C4-2B (cell line): Measurements from ENCODE around the gene CRPPA.

Source experiments
- H3K27ac ChIP-seq: fragments of 450-650 bp; 2 replicates; pipeline ENCODE4 v1.5.1; 2017
- ZFX ChIP-seq: fragments of 450-650 bp; IDR thresholded peaks from 2 replicates; pipeline ENCODE4 v1.6.1; 2017
- TF ChIP-seq, protein P1 (sequence below): fragments of 450-650 bp; conservative IDR thresholded peaks from 2 replicates; pipeline ENCODE4 v1.5.1; 2017; ENCODE audit warnings: mild to moderate bottlenecking

Gene CRPPA

GRCh38 chr7:16422103-16422435 is 731 bp upstream of the CRPPA start:
- no peak for TF ChIP-seq ZFX
- TF ChIP-seq, protein P1, sequence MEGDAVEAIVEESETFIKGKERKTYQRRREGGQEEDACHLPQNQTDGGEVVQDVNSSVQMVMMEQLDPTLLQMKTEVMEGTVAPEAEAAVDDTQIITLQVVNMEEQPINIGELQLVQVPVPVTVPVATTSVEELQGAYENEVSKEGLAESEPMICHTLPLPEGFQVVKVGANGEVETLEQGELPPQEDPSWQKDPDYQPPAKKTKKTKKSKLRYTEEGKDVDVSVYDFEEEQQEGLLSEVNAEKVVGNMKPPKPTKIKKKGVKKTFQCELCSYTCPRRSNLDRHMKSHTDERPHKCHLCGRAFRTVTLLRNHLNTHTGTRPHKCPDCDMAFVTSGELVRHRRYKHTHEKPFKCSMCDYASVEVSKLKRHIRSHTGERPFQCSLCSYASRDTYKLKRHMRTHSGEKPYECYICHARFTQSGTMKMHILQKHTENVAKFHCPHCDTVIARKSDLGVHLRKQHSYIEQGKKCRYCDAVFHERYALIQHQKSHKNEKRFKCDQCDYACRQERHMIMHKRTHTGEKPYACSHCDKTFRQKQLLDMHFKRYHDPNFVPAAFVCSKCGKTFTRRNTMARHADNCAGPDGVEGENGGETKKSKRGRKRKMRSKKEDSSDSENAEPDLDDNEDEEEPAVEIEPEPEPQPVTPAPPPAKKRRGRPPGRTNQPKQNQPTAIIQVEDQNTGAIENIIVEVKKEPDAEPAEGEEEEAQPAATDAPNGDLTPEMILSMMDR, result no peak
- no peak overlapping the region for H3K27ac ChIP-seq

- TF ChIP-seq, protein P1, result no peak
- TF ChIP-seq ZFX, result no peak
- H3K27ac ChIP-seq, result no peak overlapping the region
Measured at GRCh38 chr7:16420649-16421332, 547 bp downstream of the CRPPA start.

- no peak overlapping the region for H3K27ac ChIP-seq
- TF ChIP-seq, protein P1, result no peak
- TF ChIP-seq ZFX, result no peak
Measured at GRCh38 chr7:16420329-16420648, 1.0 kb downstream of the CRPPA start.

- H3K27ac ChIP-seq, result no peak overlapping the region
- TF ChIP-seq, protein P1, result no peak
- no peak for TF ChIP-seq ZFX
Measured at GRCh38 chr7:16419859-16420258, 1.5 kb downstream of the CRPPA start.

DNA sequence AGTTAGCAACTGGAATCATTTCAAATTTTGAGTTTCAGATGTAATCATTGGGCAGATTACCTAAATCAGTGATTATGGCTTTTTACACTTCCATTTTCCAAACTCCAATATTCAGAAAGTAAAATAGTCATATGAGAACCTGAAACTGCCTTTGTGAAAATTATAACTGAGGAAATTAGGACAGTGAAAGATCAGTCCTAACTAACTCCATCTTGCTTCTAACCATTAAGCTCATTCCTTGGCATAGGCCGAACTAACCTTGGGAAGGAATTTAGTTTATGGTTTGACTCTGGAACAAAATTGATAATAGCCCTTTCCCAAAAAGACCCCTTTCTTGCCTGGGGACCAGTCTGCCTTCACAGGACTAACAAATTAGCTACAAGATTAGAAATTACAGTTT is 2.2 kb downstream of the CRPPA start:
- H3K27ac ChIP-seq, result no peak overlapping the region
- no peak for TF ChIP-seq ZFX
- TF ChIP-seq, protein P1, result no peak

DNA sequence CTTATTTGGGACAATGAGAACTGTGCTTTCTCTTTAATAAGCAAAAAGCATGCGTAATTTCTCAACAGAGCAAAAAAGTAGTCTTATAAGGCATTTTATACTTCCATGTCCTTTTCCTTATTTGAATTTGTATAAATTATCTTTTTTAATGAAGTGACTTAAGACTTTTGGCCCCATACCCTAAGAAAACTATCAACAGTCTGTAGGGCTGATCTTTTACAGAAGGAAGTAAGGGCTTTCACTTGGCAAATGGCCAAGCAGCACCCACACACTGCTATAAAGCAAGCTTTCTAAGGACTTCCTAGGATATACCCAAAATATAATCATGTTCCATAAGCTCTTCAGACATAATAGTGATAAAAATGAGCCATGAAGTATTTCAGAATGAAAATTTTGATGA is 3.4 kb downstream of the CRPPA start:
- no peak overlapping the region for H3K27ac ChIP-seq

GRCh38 chr7:16416289-16417282 is 4.8 kb downstream of the CRPPA start:
- no peak overlapping the region for H3K27ac ChIP-seq
- TF ChIP-seq ZFX, result no peak
- TF ChIP-seq, protein P1, result no peak

More for the DNA sequence above, 3.4 kb downstream of the CRPPA start:
- TF ChIP-seq ZFX, result no peak
- TF ChIP-seq, protein P1, result no peak
